ENCODE measurements around the gene BIRC2.

Gene BIRC2

GRCh38 chr11:102382384-102382783 is 35.4 kb downstream of the BIRC2 start:
- no peak for DNase-seq (ENCODE audit: low spot score)
- no peak for TF ChIP-seq CTCF (IDR thresholded peaks at IDR 0.05; ENCODE audit: extremely low read depth, insufficient read depth, missing control alignments)
- in situ Hi-C loops (cut with MboI; ENCODE audit: low pct_unique_long_range_greater_than_20kb, low sequenced_read_pairs, unreplicated experiment), result loop anchor here (10.0 kb wide), 1 partner anchor 112 kb away; no protein-coding TSS in a partner anchor

GRCh38 chr11:102383839-102384238 is 36.8 kb downstream of the BIRC2 start:
- in situ Hi-C loops (cut with MboI; ENCODE audit: low pct_unique_long_range_greater_than_20kb, low sequenced_read_pairs, unreplicated experiment), result loop anchor here (10.0 kb wide), 1 partner anchor 111 kb away; no protein-coding TSS in a partner anchor

GRCh38 chr11:102384419-102385079 is 37.5 kb downstream of the BIRC2 start:
- in situ Hi-C loops (cut with MboI; ENCODE audit: low pct_unique_long_range_greater_than_20kb, low sequenced_read_pairs, unreplicated experiment), result loop anchor here (10.0 kb wide), 1 partner anchor 110 kb away; no protein-coding TSS in a partner anchor
- no peak for DNase-seq (ENCODE audit: low spot score)
- TF ChIP-seq CTCF (IDR thresholded peaks at IDR 0.05; ENCODE audit: extremely low read depth, insufficient read depth, missing control alignments), result no peak

More at GRCh38 chr11:102383839-102384238, 36.8 kb downstream of the BIRC2 start:
- DNase-seq (ENCODE audit: low spot score), result no peak
- TF ChIP-seq CTCF (IDR thresholded peaks at IDR 0.05; ENCODE audit: extremely low read depth, insufficient read depth, missing control alignments), result no peak

DNA sequence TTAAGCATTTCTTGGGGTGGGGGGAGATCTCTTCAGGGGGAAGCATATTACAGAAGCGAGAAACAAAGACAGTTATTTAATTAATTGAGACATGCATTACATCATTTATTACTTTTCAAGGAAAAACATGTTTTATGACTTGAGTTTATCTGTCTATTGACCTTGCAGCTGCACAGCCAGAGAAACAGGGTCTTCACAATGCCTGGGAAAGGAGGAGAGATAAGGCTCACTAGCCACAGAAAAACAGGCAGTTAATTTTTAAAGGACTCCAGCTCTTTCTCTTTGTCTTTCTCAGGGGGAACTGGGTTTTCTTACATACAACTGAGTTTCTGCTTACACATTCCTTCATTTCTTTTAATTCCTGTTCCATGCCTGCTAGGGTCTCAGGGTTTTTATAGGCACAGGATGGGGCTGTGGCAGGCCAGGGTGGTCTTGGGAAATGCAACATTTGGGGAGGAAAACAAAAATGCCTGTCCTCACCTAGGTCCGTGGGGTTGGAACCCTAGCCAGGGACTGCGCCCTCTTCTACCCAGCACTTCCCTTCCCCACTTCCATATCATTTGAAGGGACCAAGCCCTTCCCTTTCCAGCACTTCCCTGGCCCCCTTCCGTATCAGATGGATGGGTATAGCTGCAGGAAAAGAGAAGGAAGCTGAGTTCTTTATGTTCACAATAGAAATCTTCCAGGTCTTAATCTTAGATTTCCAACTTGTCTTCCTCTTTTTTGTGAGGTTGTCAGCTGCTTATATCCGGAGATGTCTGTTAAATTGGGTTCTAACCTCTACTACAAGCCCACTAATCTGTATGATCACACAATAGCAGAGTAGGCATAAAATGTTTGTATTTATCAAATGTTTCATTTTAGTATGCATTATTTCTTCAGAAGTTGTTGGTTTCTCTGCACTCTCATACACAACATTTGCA is 38.3 kb downstream of the BIRC2 start:
- in situ Hi-C loops (cut with MboI; ENCODE audit: low pct_unique_long_range_greater_than_20kb, low sequenced_read_pairs, unreplicated experiment), result loop anchor here (10.0 kb wide), 1 partner anchor 109 kb away; no protein-coding TSS in a partner anchor
- no peak for TF ChIP-seq CTCF (IDR thresholded peaks at IDR 0.05; ENCODE audit: extremely low read depth, insufficient read depth, missing control alignments)

GRCh38 chr11:102386136-102386734 is 39.2 kb downstream of the BIRC2 start:
- no peak for TF ChIP-seq CTCF (IDR thresholded peaks at IDR 0.05; ENCODE audit: extremely low read depth, insufficient read depth, missing control alignments)
- in situ Hi-C loops (cut with MboI; ENCODE audit: low pct_unique_long_range_greater_than_20kb, low sequenced_read_pairs, unreplicated experiment), result loop anchor here (10.0 kb wide), 1 partner anchor 109 kb away; no protein-coding TSS in a partner anchor

More for the DNA sequence above, 38.3 kb downstream of the BIRC2 start:
- DNase-seq (ENCODE audit: low spot score), result no peak

More at GRCh38 chr11:102386136-102386734, 39.2 kb downstream of the BIRC2 start:
- no peak for DNase-seq (ENCODE audit: low spot score)
